GM19455 (cell line): ENCODE measurements around the gene ZNF169.
"Not testable (repeated sequence)": the region's sequence is repeated elsewhere in the genome, so short reads cannot be mapped to it uniquely, and the experiment has no call there.

Experiments used
- ATAC-seq: cut with Tn5 transposase; IDR thresholded peaks from one replicate; pipeline ENCODE4 v1.9.1; 2021; ENCODE audit not compliant: unreplicated experiment

Gene ZNF169

GRCh38 chr9:94286116-94286515, 27.0 kb downstream of the ZNF169 start:
- no peak for ATAC-seq

DNA sequence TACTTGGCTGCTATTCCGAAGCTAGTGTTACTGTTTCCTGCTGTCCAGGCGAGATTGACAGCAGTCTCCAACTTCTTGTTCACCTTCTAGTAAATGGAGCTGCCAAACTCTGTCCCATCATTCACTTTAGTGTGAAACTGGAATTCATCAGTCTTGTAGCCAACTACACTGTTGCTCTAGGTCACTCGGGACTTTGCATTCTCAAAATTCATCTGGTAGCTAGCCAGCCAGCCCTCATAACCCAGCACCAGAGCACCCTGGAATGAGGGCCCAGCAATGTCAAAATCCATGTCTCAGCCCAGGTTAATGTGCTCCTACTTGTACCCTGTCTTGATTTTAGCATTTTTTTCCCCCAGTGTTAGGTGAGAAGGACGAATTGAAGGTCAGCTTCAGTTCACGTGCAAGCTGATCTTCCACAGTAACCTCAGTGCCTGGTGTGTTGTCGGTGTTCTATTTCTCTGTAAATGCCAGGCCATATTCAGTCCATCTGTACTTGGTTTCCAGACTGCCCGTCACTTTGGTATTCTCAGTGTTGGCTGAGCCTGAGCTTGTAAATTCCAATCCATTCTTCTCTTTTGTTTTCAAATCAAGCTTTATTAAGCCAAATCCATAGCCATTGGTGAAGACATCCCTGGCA, 28.9 kb downstream of the ZNF169 start:
- ATAC-seq = no peak

DNA sequence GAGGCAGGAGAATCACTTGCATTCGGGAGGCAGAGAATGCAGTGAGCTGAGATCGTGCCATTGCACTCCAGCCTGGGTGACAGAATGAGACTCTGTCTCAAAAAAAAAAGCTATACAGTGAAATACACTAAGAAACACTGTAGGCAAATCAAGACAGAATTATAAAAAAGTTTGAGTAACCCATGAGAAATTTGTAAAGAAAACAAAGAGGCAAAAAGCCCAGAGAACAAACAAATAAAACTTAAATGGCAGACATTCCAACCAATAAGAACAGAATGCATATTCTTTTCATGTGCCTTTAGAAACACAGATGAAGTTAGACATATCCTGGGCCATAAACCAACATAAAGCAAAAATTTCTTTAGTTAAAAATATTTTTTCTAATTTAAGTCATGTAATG, 30.6 kb downstream of the ZNF169 start:
- ATAC-seq = no peak

GRCh38 chr9:94298949-94299599, 40.0 kb downstream of the ZNF169 start:
- ATAC-seq = no peak

DNA sequence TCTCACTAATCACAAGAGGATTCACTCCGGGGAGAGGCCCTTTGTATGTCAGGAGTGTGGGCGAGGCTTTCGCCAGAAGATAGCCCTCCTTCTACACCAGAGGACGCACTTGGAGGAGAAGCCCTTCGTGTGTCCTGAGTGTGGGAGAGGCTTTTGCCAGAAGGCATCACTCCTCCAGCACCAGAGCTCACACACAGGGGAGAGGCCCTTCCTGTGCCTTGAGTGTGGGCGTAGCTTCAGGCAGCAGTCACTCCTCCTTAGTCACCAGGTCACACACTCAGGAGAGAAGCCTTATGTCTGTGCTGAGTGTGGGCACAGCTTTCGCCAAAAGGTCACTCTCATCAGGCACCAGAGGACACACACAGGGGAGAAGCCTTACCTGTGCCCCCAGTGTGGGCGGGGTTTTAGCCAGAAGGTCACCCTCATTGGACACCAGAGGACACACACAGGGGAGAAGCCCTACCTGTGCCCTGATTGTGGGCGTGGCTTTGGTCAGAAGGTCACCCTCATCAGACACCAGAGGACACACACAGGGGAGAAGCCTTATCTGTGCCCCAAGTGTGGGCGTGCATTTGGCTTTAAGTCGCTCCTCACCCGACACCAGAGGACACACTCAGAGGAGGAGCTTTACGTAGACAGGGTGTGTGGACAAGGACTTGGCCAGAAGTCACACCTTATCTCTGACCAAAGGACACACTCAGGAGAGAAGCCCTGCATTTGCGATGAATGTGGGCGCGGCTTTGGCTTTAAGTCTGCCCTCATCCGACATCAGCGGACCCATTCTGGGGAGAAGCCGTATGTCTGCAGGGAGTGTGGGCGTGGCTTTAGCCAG, 41.6 kb downstream of the ZNF169 start:
- no peak for ATAC-seq

DNA sequence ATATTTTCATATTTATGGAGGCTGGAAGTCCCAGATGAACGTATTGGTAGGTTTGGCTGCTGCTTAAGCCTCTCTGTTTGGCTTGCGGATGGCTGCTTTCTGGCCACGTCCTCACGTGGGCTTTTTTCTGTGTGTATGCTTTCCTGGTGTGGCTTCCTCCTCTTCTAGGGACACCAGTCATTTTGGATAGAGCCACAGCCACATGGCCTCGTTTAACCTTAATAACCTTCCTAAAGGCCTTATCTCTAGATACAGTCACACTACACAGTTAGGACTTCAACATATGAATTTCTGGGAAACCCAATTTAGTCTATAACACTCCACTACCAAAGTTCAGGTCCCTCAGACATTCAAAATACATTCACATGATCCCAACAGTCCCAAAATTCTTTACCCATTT, 42.5 kb downstream of the ZNF169 start:
- ATAC-seq = no peak

- no peak for ATAC-seq
These were observed 43.3 kb downstream of the ZNF169 start for GRCh38 chr9:94302426-94302825.

DNA sequence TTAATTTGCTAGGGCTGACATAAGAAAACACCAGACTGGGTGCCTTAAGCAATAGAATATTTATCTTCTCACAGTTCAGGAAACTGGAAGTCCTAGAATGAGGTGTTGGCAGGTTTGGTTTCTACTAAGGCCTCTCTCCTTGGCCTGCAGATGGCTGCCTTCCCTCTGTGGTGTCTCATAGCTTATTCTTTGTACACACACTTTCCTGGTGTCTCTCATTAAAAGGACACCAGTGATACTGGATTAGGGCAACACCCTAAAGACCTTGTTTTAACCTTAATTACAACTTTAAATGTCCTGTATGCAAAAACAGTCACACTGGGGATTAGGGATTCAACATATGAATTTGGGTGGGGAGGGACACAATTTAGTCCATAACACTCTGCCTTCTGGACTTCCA, 44.2 kb downstream of the ZNF169 start:
- no peak for ATAC-seq

GRCh38 chr9:94315034-94315984, 56.2 kb downstream of the ZNF169 start:
- not testable (repeated sequence) for ATAC-seq

GRCh38 chr9:94316236-94316635, 57.1 kb downstream of the ZNF169 start:
- ATAC-seq = peak; percentile 68

DNA sequence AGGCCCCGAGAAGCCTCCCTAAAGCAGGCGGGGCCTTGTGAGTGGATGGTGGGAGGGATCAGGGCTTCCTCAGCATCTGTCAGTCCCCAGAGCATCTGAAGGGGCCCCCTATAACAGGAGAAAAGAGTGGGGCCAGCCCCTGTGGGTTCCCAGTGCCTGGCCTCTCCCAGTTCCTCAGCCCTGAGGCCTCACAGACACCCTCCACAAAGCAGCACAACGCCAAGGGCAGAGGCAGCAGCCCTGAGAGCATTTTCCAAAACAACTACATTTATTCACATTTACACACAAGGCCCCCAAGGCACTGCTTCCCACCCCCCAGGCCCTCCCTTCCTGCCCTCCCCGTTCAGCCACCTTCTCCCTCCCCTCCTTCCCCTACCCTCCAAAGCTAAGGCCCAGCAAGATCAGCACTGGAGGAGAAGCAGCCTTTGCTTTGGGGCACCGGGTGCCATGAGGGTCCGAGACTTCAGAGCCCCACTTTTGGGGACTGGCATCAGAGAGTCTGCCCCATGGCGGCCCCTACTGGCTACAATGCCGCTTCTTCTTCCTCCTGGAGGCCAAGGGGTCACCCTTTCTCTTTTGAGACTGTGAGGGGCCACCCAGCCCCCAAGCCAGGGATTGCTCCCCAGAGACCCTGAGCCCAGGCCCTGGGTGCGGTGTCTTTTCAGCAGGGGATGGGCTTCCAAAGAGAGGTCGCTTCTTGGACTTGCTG, 59.0 kb downstream of the ZNF169 start:
- ATAC-seq = not testable (repeated sequence)

- ATAC-seq = not testable (repeated sequence)
These were observed 63.3 kb downstream of the ZNF169 start for GRCh38 chr9:94322342-94322940.

DNA sequence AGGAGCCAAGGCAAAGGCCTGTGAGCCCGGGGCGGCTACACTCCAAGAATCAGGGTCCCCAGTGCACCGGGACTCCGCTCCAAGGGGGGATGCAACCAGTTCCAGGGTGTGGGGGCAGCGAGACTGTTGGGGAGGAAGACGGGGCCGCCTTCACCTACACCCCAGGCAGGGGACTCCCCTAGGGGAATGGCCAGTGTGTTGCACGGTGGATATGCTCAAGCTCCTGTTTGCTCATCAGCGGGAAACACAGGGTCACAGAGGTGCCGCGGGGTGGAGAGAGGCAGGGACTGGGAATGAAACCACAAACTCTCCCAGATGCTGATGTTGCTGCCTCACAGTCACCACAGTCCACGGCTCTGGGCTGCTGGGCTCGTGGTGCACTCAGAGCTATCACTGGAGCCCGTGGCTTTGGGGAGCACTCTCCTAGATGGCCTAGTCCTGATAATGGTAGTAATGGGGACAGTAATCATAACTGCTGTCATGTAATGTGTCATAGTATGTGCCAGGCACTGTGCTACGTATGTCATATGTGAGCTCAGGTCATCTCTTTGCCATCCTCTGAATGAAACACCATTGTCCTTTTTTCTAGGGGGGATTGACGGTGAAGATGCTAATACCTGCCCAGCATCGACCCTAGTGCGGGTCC, 64.2 kb downstream of the ZNF169 start:
- not testable (repeated sequence) for ATAC-seq

GRCh38 chr9:94325583-94325982, 66.5 kb downstream of the ZNF169 start:
- not testable (repeated sequence) for ATAC-seq

GRCh38 chr9:94328544-94328943, 69.4 kb downstream of the ZNF169 start, which contains the start of gene NUTM2F:
NUTM2F (minus strand) TSS chr9:94328644; CDS start chr9:94328623, 21 bp downstream.
- not testable (repeated sequence) for ATAC-seq

GRCh38 chr9:94336445-94336844, 77.3 kb downstream of the ZNF169 start:
- not testable (repeated sequence) for ATAC-seq

DNA sequence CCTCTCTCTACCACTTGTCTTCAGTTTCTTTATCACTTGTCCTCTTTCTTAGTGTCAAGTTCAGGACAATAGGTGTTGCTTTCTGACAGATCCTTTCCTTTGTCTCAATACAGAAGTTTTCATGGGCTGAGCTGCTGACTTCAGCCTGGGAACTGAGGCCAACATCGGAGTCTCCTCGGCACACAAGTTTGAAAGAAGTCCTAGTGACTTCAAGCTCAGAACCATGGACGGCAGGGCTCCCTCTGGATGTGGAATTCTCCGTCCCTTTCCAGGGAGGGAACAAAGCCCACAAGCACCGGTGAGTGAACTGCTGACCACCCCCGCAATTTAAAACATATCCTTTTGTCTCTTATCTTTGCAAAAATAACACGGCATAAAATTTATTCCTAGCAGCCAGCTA, 79.6 kb downstream of the ZNF169 start:
- not testable (repeated sequence) for ATAC-seq

DNA sequence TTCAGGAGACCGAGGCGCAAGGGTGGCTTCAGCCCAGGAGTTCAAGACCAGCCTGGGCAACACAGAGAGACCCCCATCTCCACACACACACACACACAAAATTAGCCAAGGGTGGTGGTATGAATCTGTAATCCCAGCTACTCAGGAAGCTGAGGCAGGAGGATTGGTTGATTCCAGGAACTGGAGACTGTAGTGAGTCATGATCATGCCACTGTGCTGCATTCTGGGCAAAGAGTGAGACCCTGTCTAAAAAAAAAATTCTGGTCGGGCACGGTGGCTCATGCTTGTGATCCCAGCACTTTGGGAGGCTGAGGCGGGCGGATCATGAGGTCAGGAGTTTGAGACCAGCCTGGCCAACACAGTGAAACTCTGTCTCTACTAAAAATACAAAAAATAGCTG, 80.6 kb downstream of the ZNF169 start:
- not testable (repeated sequence) for ATAC-seq

GRCh38 chr9:94340750-94341149, 81.7 kb downstream of the ZNF169 start:
- ATAC-seq = not testable (repeated sequence)
